HCT116 (cell line): Measurements from ENCODE around the gene BDH2. TPM values are rescaled to one million over a fixed set of nuclear protein-coding genes. Genes with fewer than 3 reads are reported as not detected.

Source experiments
- ATAC-seq: fragments of 200-7000 bp; cut with Tn5 transposase; 2 replicates; pipeline ENCODE4 v1.9.1; 2020; ENCODE audit warnings: mild to moderate bottlenecking, moderate library complexity
- BruUV-seq: library from RNA; stranded (reverse); fragments of 400-500 nt; replicated peaks from 2 replicates; lab custom pipeline; 2021; lab: Mats Ljungman, UMichigan
- CTCF ChIA-PET: fragments of 300-600 bp; sonication (Branson Sonifier 250); formaldehyde crosslinking; loops from one replicate; lab custom pipeline; 2021; ENCODE audit warnings: antibody characterized with exemption; lab: Charles Lee
- POLR2A ChIA-PET: fragments of 300-600, 350-600 bp; sonication (Branson Sonifier 250); formaldehyde crosslinking; loops from one replicate; lab custom pipeline; 2021; ENCODE audit warnings: antibody characterized with exemption; lab: Charles Lee
- RAD21 ChIA-PET, 2 experiments: fragments of 300-600 bp; sonication (Branson Sonifier 250); formaldehyde crosslinking; loops; one replicate each; lab custom pipeline; 2023; ENCODE audit warnings: low total read pairs in 2 of 2; ENCODE audit not compliant: uncharacterized antibody in 2 of 2, unreplicated experiment in 2 of 2, low non-redundant PET in 1 of 2; lab: Charles Lee
- DNase-seq: peaks from one replicate; pipeline ENCODE4 v3.0.0-alpha.2; 2010; ENCODE audit warnings: low read depth, low spot score
- H2AFZ ChIP-seq: fragments of 200-600 bp; shearing (Covaris generic), sonication (generic); 2 replicates; pipeline ENCODE4 v1.6.1; 2017; ENCODE audit warnings: low read depth, mixed run types, mixed read lengths, antibody characterized with exemption, low read length; ENCODE audit not compliant: poor library complexity, severe bottlenecking
- H3K27ac ChIP-seq: 2 replicates; pipeline ENCODE4 v1.5.1; 2012; ENCODE audit warnings: low read depth, low read length
- H3K27me3 ChIP-seq: fragments of 200-600 bp; sonication (generic); 2 replicates; pipeline ENCODE4 v1.6.1; 2016; ENCODE audit warnings: mixed run types, low read length, mixed read lengths; ENCODE audit not compliant: insufficient read depth
- H3K36me3 ChIP-seq, 2 experiments: fragments of 200-500 bp in 1 of 2; fragments of 200-600 bp in 1 of 2; sonication (Bioruptor generic) in 1 of 2; sonication (generic) in 1 of 2; 2 replicates each; pipeline versions ENCODE4 v1.5.1 to v1.6.1; 2014 to 2016; ENCODE audit warnings: low read length in 2 of 2, inconsistent platforms in 1 of 2, mixed read lengths in 1 of 2, mixed run types in 1 of 2; ENCODE audit not compliant: insufficient read depth in 2 of 2, control insufficient read depth in 1 of 2
- H3K4me1 ChIP-seq, 2 experiments: fragments of 200-600 bp in 1 of 2; sonication (generic) in 1 of 2; 2 replicates each; pipeline versions ENCODE4 v1.5.1 to v1.6.1; 2012 to 2017; ENCODE audit warnings: low read length in 2 of 2, inconsistent platforms in 1 of 2, mild to moderate bottlenecking in 1 of 2, mixed read lengths in 1 of 2, mixed run types in 1 of 2, moderate library complexity in 1 of 2; ENCODE audit not compliant: insufficient read depth in 2 of 2, control insufficient read depth in 1 of 2
- H3K4me2 ChIP-seq: fragments of 200-600 bp; sonication (generic); 2 replicates; pipeline ENCODE4 v1.6.1; 2017; ENCODE audit warnings: mixed run types, low read length, mixed read lengths
- H3K4me3 ChIP-seq, 2 experiments: fragments of 200-600 bp in 1 of 2; sonication (generic) in 1 of 2; replicated peaks in 1 of 2; 2 replicates each; pipeline ENCODE4 v1.5.1; 2011 to 2016; ENCODE audit warnings: low read length in 2 of 2, control low read depth in 1 of 2, low read depth in 1 of 2, mild to moderate bottlenecking in 1 of 2, mixed read lengths in 1 of 2, mixed run types in 1 of 2
- H3K79me2 ChIP-seq: fragments of 200-600 bp; sonication (generic); 2 replicates; pipeline ENCODE4 v1.6.1; 2017; ENCODE audit warnings: mild to moderate bottlenecking, mixed run types, low read length, moderate library complexity, mixed read lengths; ENCODE audit not compliant: insufficient read depth
- H3K9ac ChIP-seq: fragments of 200-600 bp; sonication (generic); 2 replicates; pipeline ENCODE4 v1.6.1; 2016; ENCODE audit warnings: low read length, mixed read lengths
- H3K9me2 ChIP-seq: fragments of 200-600 bp; sonication (generic), shearing (Covaris generic); 2 replicates; pipeline ENCODE4 v1.6.1; 2017; ENCODE audit warnings: mixed run types, mild to moderate bottlenecking, moderate library complexity; ENCODE audit not compliant: insufficient read depth
- H3K9me3 ChIP-seq, 2 experiments: fragments of 200-500 bp in 1 of 2; fragments of 200-600 bp in 1 of 2; sonication (Bioruptor generic) in 1 of 2; sonication (generic) in 1 of 2; 2 replicates each; pipeline ENCODE4 v1.6.1; 2014 to 2017; ENCODE audit warnings: low read length in 2 of 2, mixed read lengths in 2 of 2, inconsistent platforms in 1 of 2, low read depth in 1 of 2, mild to moderate bottlenecking in 1 of 2, mixed run types in 1 of 2, moderate library complexity in 1 of 2; ENCODE audit not compliant: control insufficient read depth in 1 of 2, insufficient read depth in 1 of 2
- H4K20me1 ChIP-seq: fragments of 200-600 bp; sonication (generic), shearing (Covaris generic); 2 replicates; pipeline ENCODE4 v1.6.1; 2017; ENCODE audit warnings: mixed run types, mild to moderate bottlenecking, moderate library complexity; ENCODE audit not compliant: insufficient read depth
- CBX3 ChIP-seq: IDR thresholded peaks from 2 replicates; pipeline ENCODE4 v1.6.1; 2012; ENCODE audit warnings: low read depth
- CEBPB ChIP-seq: IDR thresholded peaks from 2 replicates; pipeline ENCODE4 v1.6.1; 2012; ENCODE audit warnings: low read depth
- EZH2 ChIP-seq: fragments of 200-600 bp; sonication (generic); IDR thresholded peaks from 2 replicates; pipeline ENCODE4 v1.6.1; 2017; ENCODE audit warnings: antibody characterized with exemption, mixed run types
- EZH2phosphoT487 ChIP-seq: fragments of 200-600 bp; IDR thresholded peaks from 2 replicates; pipeline ENCODE4 v1.6.1; 2018; ENCODE audit warnings: antibody characterized with exemption, borderline replicate concordance
- FOSL1 ChIP-seq: IDR thresholded peaks from 2 replicates; pipeline ENCODE4 v1.6.1; 2012; ENCODE audit warnings: low read depth
- JUND ChIP-seq: IDR thresholded peaks from 2 replicates; pipeline ENCODE4 v1.6.1; 2012
- POLR2AphosphoS5 ChIP-seq: IDR thresholded peaks from 2 replicates; pipeline ENCODE4 v1.6.1; 2011; ENCODE audit warnings: mild to moderate bottlenecking, low read depth, low read length, moderate library complexity
- RAD21 ChIP-seq: IDR thresholded peaks from 2 replicates; pipeline ENCODE4 v1.6.1; 2012; ENCODE audit warnings: low read depth, mild to moderate bottlenecking
- REST ChIP-seq: IDR thresholded peaks from 2 replicates; pipeline ENCODE4 v1.6.1; 2012; ENCODE audit warnings: low read depth
- TCF7L2 ChIP-seq: IDR thresholded peaks from 2 replicates; pipeline ENCODE4 v1.7.0; 2011; ENCODE audit warnings: borderline replicate concordance, inconsistent platforms; ENCODE audit not compliant: insufficient read depth, insufficient read length; ENCODE audit errors: extremely low read depth
- YY1 ChIP-seq: IDR thresholded peaks from 2 replicates; pipeline ENCODE4 v1.6.1; 2011; ENCODE audit warnings: low read length, low read depth, moderate library complexity, mild to moderate bottlenecking; ENCODE audit not compliant: insufficient replicate concordance; ENCODE audit errors: extremely low read depth
- ZBTB33 ChIP-seq: IDR thresholded peaks from 2 replicates; pipeline ENCODE4 v1.6.1; 2011; ENCODE audit warnings: mild to moderate bottlenecking, low read length, moderate library complexity; ENCODE audit not compliant: insufficient replicate concordance; ENCODE audit errors: extremely low read depth
- ZNF274 ChIP-seq: fragments of 200-500 bp; sonication (Bioruptor generic); IDR thresholded peaks from 2 replicates; pipeline ENCODE4 v1.6.1; 2014; ENCODE audit warnings: mild to moderate bottlenecking, low read depth, low read length, inconsistent platforms
- intact Hi-C: fragments of 100-400 bp; cut with micrococcal nuclease; formaldehyde crosslinking; loops from 2 replicates; pipeline ENCODE4 v1.10.0; 2022
- total RNA-seq: library from RNA; stranded (reverse); gene quantifications from one replicate; pipeline ENCODE4 v1.2.1, GENCODE V29; 2021; ENCODE audit not compliant: unreplicated experiment
- TF ChIP-seq, protein P1 (sequence below): IDR thresholded peaks from 2 replicates; pipeline ENCODE4 v1.6.1; 2012

The BDH2 gene
- total RNA-seq, 1 experiment from 2014 or later, result 5.0 TPM

- no peak for TF ChIP-seq TCF7L2
- TF ChIP-seq, protein P1, sequence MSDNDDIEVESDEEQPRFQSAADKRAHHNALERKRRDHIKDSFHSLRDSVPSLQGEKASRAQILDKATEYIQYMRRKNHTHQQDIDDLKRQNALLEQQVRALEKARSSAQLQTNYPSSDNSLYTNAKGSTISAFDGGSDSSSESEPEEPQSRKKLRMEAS, result peak; percentile 89
- TF ChIP-seq ZNF274, result no peak
Measured at GRCh38 chr4:103075894-103076746, 23.5 kb downstream of the BDH2 start (continued).

- TSS peak; percentile 66 for BruUV-seq
- H3K4me3 ChIP-seq, result peak overlapping the region; percentile 65 to 68
- DNase-seq (peak; percentile 1), ATAC-seq (peak; percentile 8)
- H3K27ac ChIP-seq, result peak overlapping the region; percentile 85
- ChIA-PET RAD21 (no interaction called here), CTCF (interaction anchor here (0.8 kb wide), 1 partner anchor 10 kb away, joined by 3 read pairs; no protein-coding TSS in a partner anchor), POLR2A (interaction anchor here (1.3 kb wide), 1 partner anchor 11 kb away, joined by 4 read pairs; no protein-coding TSS in a partner anchor)
- no peaks in the 10 kb centered on the region for H3K9me3 ChIP-seq
- H3K9me2 ChIP-seq, result no peaks in the 10 kb centered on the region
- H3K79me2 ChIP-seq, result peaks cover 44% of the 10 kb centered on the region
- H3K36me3 ChIP-seq, result peaks cover 0 to 4% of the 10 kb centered on the region in 2 experiments; a peak in 1 of 4 replicates
- no peaks in the 10 kb centered on the region for H4K20me1 ChIP-seq
- peak overlapping the region; percentile 90 for H2AFZ ChIP-seq
- no peaks in the 10 kb centered on the region for H3K27me3 ChIP-seq
- H3K4me2 ChIP-seq, result peak overlapping the region; percentile 88
- H3K4me1 ChIP-seq, result peaks cover 8 to 25% of the 10 kb centered on the region in 2 experiments; a peak in 3 of 4 replicates
- peak overlapping the region; percentile 88 for H3K9ac ChIP-seq
- no peak for TF ChIP-seq RAD21
- TF ChIP-seq EZH2phosphoT487, result no peak
- no peak for TF ChIP-seq CBX3
- no peak for TF ChIP-seq EZH2
- no peak for TF ChIP-seq ZBTB33
- no peak for TF ChIP-seq FOSL1
- no peak for TF ChIP-seq REST
- TF ChIP-seq JUND, result no peak
- TF ChIP-seq POLR2AphosphoS5, result no peak
- TF ChIP-seq CEBPB, result no peak
- TF ChIP-seq YY1, result no peak
- intact Hi-C loops, result no loop called here
Measured at GRCh38 chr4:103075435-103075893, 24.2 kb downstream of the BDH2 start.
